CD14-positive monocyte (primary cell): ENCODE results near the gene LRP1B. TPM values are rescaled to one million over a fixed set of nuclear protein-coding genes. Genes with fewer than 3 reads are reported as not detected.

Source experiments
- DNase-seq, 3 donors: peaks; one replicate each; pipeline ENCODE4 v3.0.0-alpha.2; 2011 to 2022
- H2AFZ ChIP-seq: 2 replicates; pipeline ENCODE4 v1.6.0; 2012; ENCODE audit warnings: mild to moderate bottlenecking, low read depth, low read length, inconsistent platforms; ENCODE audit not compliant: insufficient read depth, poor library complexity, severe bottlenecking
- H3K27ac ChIP-seq, 2 donors: 1 replicate in 1 of 2; 2 replicates in 1 of 2; pipeline ENCODE4 v1.5.1; 2012 to 2013; ENCODE audit warnings: low read length in 2 of 2, control low read depth in 1 of 2, inconsistent platforms in 1 of 2, low read depth in 1 of 2, mild to moderate bottlenecking in 1 of 2
- H3K27me3 ChIP-seq, 2 donors: one replicate each; pipeline versions ENCODE4 v1.6.0 to v1.6.1; 2011 to 2013; ENCODE audit warnings: low read length in 2 of 2; ENCODE audit not compliant: control insufficient read depth in 2 of 2, insufficient read depth in 2 of 2
- H3K36me3 ChIP-seq, 2 donors: replicated peaks in 1 of 2; 1 replicate in 1 of 2; 2 replicates in 1 of 2; pipeline versions ENCODE4 v1.5.1 to v1.6.1; 2012 to 2013; ENCODE audit warnings: low read length in 2 of 2, control low read depth in 1 of 2, inconsistent platforms in 1 of 2, mild to moderate bottlenecking in 1 of 2; ENCODE audit not compliant: insufficient read depth in 2 of 2, control insufficient read depth in 1 of 2
- H3K4me1 ChIP-seq, 2 donors: 1 replicate in 1 of 2; 2 replicates in 1 of 2; pipeline versions ENCODE4 v1.5.1 to v1.6.1; 2012 to 2013; ENCODE audit warnings: low read length in 2 of 2, control low read depth in 1 of 2, inconsistent platforms in 1 of 2, mild to moderate bottlenecking in 1 of 2, moderate library complexity in 1 of 2; ENCODE audit not compliant: insufficient read depth in 2 of 2, control insufficient read depth in 1 of 2
- H3K4me2 ChIP-seq: replicated peaks from 2 replicates; pipeline ENCODE3; 2012; ENCODE audit warnings: low read length, moderate library complexity, mild to moderate bottlenecking; ENCODE audit not compliant: poor library complexity, severe bottlenecking; ENCODE audit errors: extremely low read depth
- H3K4me3 ChIP-seq, 3 experiments: fragments of 200-600 bp in 1 of 3; sonication (generic) in 1 of 3; replicated peaks in 1 of 3; 1 replicate in 2 of 3; 2 replicates in 1 of 3; pipeline ENCODE4 v1.5.1; 2011 to 2013; ENCODE audit warnings: low read length in 3 of 3, mild to moderate bottlenecking in 3 of 3, control low read depth in 2 of 3, low read depth in 2 of 3, inconsistent platforms in 1 of 3, moderate library complexity in 1 of 3
- H3K79me2 ChIP-seq: 2 replicates; pipeline ENCODE4 v1.6.0; 2012; ENCODE audit warnings: mild to moderate bottlenecking, control low read depth, inconsistent platforms, low read length, moderate library complexity; ENCODE audit not compliant: insufficient read depth
- H3K9ac ChIP-seq: 2 replicates; pipeline ENCODE4 v1.6.0; 2017; ENCODE audit warnings: low read length, mild to moderate bottlenecking; ENCODE audit not compliant: insufficient read depth, poor library complexity, severe bottlenecking
- H3K9me3 ChIP-seq, 2 donors: replicated peaks in 1 of 2; 1 replicate in 1 of 2; 2 replicates in 1 of 2; pipeline versions ENCODE4 v1.5.1 to v1.6.1; 2012 to 2013; ENCODE audit warnings: low read length in 2 of 2, control low read depth in 1 of 2; ENCODE audit not compliant: control insufficient read depth in 1 of 2, insufficient read depth in 1 of 2
- H4K20me1 ChIP-seq: 2 replicates; pipeline ENCODE4 v1.6.0; 2012; ENCODE audit warnings: mild to moderate bottlenecking, low read length, control low read depth, moderate library complexity; ENCODE audit not compliant: insufficient read depth
- H3K27ac Mint-ChIP-seq, 7 donors: one replicate each; pipeline ENCODE4 v1.8.0; 2020; ENCODE audit warnings: mild to moderate bottlenecking in 7 of 7, mixed read lengths in 7 of 7, moderate library complexity in 6 of 7, inconsistent platforms in 2 of 7
- H3K27me3 Mint-ChIP-seq, 3 donors: one replicate each; pipeline ENCODE4 v1.8.0; 2021 to 2022; ENCODE audit warnings: low read depth in 3 of 3, mild to moderate bottlenecking in 3 of 3, mixed read lengths in 3 of 3, moderate library complexity in 3 of 3, inconsistent platforms in 1 of 3
- H3K36me3 Mint-ChIP-seq, 2 donors: one replicate each; pipeline ENCODE4 v1.8.0; 2020; ENCODE audit warnings: mixed read lengths in 2 of 2, inconsistent platforms in 1 of 2, mild to moderate bottlenecking in 1 of 2
- H3K4me1 Mint-ChIP-seq: one replicate; pipeline ENCODE4 v1.8.0; 2020; ENCODE audit warnings: mild to moderate bottlenecking, mixed read lengths
- H3K4me3 Mint-ChIP-seq, 2 donors: one replicate each; pipeline ENCODE4 v1.8.0; 2020; ENCODE audit warnings: mild to moderate bottlenecking in 2 of 2, mixed read lengths in 2 of 2, moderate library complexity in 1 of 2
- H3K9me3 Mint-ChIP-seq, 7 donors: one replicate each; pipeline ENCODE4 v1.8.0; 2020 to 2022; ENCODE audit warnings: mixed read lengths in 7 of 7, mild to moderate bottlenecking in 6 of 7, moderate library complexity in 6 of 7, inconsistent platforms in 2 of 7
- CTCF ChIP-seq: fragments of 200-600 bp; IDR thresholded peaks from one replicate; pipeline ENCODE4 v1.8.0; 2022; ENCODE audit warnings: antibody characterized with exemption, mild to moderate bottlenecking
- WGBS: methylation state at CpG from one replicate; pipeline ENCODE4 v1.1.5; 2013; ENCODE audit warnings: missing lambda C conversion rate; ENCODE audit not compliant: insufficient coverage; 5-methylcytosine and 5-hydroxymethylcytosine counted together
- intact Hi-C, 2 donors: fragments of 100-400 bp; cut with micrococcal nuclease; formaldehyde crosslinking; loops; one replicate each; pipeline versions ENCODE4 v1.15.0 to v1.15.1; 2023
- polyA plus RNA-seq, 3 donors: library from polyadenylated mRNA; depleted of rRNA in 1 of 3; unstranded in 2 of 3; stranded (reverse) in 1 of 3; fragments of 300-500 nt in 2 of 3; fragments of >200 nt in 1 of 3; fragmentation: Illumina TruSeq in 2 of 3; gene quantifications; 1 replicate in 2 of 3; 2 replicates in 1 of 3; pipeline ENCODE4 v1.2.3, GENCODE V29; 2012 to 2021

Gene LRP1B
- polyA plus RNA-seq, 3 donors: not detected

DNA sequence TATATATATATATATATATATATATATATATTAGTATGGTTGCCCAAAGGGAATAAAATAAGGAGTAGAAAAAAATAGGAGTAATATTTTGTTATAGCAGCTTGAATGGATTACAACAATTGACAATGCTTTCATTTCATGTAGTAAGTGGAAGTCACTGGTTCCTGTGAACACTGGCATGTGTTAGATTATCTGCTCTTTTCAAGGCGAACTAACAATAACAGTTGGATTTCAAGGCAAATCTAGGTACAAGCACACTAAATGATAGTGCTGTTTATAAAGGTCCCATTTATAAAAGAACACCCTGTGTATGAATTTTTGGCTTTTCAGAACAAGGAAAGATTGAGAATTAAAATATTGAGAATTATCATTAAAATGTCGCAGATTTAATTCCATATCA, 1535.7 kb downstream of the LRP1B start:
- Mint-ChIP-seq H3K9me3 (no peaks in the 10 kb centered on the region), H3K27ac (no peak overlapping the region), H3K4me3 (no peak overlapping the region), H3K36me3 (no peaks in the 10 kb centered on the region), H3K4me1 (no peaks in the 10 kb centered on the region), H3K27me3 (no peaks in the 10 kb centered on the region)
- no peak for DNase-seq
- TF ChIP-seq CTCF: no peak
- H3K4me2 ChIP-seq: no peak overlapping the region
- no peak overlapping the region for H3K27ac ChIP-seq
- intact Hi-C loops: no loop called here
- H3K27me3 ChIP-seq: no peaks in the 10 kb centered on the region
- no peaks in the 10 kb centered on the region for H4K20me1 ChIP-seq
- no peaks in the 10 kb centered on the region for H3K79me2 ChIP-seq
- H3K9me3 ChIP-seq: no peaks in the 10 kb centered on the region
- H3K4me1 ChIP-seq: no peaks in the 10 kb centered on the region
- no peaks in the 10 kb centered on the region for H3K36me3 ChIP-seq
- no CpG with 5 or more reads among the region's 2 CpGs for WGBS
- H2AFZ ChIP-seq: no peak overlapping the region
- no peak overlapping the region for H3K4me3 ChIP-seq
- H3K9ac ChIP-seq: no peak overlapping the region

GRCh38 chr2:140593132-140593531, 1537.7 kb downstream of the LRP1B start:
- no peak overlapping the region for H3K4me3 Mint-ChIP-seq
- Histone ChIP-seq H3K4me3 (no peak overlapping the region), H3K4me1 (no peaks in the 10 kb centered on the region), H3K9me3 (no peaks in the 10 kb centered on the region), H4K20me1 (no peaks in the 10 kb centered on the region), H3K79me2 (no peaks in the 10 kb centered on the region), H3K9ac (no peak overlapping the region), H3K27me3 (no peaks in the 10 kb centered on the region), H3K27ac (no peak overlapping the region), H3K4me2 (no peak overlapping the region), H2AFZ (no peak overlapping the region), H3K36me3 (no peaks in the 10 kb centered on the region)
- TF ChIP-seq CTCF: no peak
- WGBS: no CpG with 5 or more reads among the region's 1 CpG
- no peaks in the 10 kb centered on the region for H3K36me3 Mint-ChIP-seq
- H3K9me3 Mint-ChIP-seq: no peaks in the 10 kb centered on the region
- no peak for DNase-seq
- intact Hi-C loops: no loop called here
- no peaks in the 10 kb centered on the region for H3K4me1 Mint-ChIP-seq
- H3K27ac Mint-ChIP-seq: no peak overlapping the region
- no peaks in the 10 kb centered on the region for H3K27me3 Mint-ChIP-seq
